Activated CD4-positive, alpha-beta T cell treated with anti-CD3 and anti-CD28 coated beads for 4 hours (primary cell): Measurements from ENCODE around the gene SCGB1C2.
A peak's percentile ranks its signal among the peaks of the same experiment; 100 is the strongest.

Experiments
- DNase-seq, 2 donors: peaks; one replicate each; pipeline ENCODE4 v3.0.0-alpha.2; 2020

SCGB1C2 gene

DNA sequence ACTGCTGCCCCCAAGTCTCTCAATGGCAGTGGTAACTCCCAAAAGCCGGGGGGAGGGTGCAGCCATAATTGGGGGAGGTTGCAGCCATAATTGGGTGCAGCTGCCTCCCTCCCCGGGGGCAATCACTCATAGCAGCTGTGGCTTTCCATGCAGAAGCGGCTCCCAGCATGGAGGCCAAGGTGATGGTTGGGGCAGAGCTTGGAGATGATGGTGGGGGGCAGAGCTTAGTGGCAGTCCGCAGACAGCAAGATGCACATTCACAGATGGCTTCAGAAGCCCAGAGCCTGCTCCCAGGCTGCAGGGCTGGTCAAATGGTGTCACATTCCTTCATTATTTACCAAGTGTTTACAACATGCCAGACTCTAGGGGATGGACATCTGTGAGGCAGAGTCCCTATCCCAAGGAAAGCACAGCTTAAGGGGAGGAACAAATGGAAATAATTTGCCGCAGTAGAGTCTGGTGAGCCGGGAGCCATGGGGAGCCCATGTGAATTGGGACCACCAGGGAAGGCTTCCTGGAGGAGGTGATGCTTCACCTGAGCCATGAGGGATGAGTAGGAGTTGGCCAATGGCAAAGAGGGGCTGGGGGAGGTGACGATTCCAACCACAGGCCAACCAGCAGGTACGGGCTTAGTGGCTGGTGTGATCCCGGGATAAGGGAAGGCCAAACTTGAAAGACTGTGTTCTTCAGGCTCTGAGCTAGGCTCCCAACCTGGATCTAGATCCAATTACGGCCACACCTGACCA lies 36.0 kb downstream of the SCGB1C2 start:
- no peak for DNase-seq

DNA sequence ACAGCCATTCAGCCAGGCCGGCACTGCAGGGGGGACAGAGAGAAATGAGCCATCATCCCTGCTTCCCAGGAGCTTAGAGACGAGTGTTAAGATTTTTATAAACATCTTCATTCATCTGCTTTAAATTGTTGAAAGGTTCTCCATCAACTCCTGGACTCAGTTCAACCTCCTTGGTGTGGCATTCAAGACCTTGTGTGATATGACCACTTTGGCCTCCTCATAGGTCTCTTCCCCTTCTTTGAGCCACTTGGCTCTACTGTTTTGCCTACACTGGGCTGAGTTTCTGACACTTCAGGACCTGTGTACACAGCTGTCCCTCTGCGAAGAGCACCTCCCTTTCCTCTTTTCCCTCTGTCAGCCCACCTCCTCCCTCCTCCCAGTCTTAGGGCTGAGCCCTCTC lies 39.8 kb downstream of the SCGB1C2 start:
- DNase-seq: no peak

DNA sequence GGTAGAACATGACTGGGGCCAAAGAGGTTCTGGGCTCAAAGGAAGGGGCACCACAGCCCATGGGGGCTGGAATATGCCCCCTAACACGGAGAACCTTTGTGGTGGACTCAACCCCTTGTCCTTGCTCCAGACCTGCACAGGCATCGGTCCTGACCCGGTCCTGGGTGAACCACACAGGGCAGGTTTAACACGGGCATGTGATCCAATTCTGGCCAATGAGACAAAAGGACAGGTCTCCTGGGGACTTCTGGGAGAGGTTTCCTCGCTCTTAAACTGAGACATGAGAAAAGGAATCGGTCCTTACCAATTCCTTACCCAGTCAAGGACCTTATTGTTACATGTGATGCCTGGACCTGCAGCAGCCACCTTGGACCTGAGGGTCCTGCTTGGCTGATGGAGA lies 40.4 kb downstream of the SCGB1C2 start:
- no peak for DNase-seq

GRCh38 chr17:178292-179065 lies 41.1 kb downstream of the SCGB1C2 start:
- DNase-seq: no peak

GRCh38 chr17:179066-179432 lies 41.7 kb downstream of the SCGB1C2 start:
- no peak for DNase-seq

DNA sequence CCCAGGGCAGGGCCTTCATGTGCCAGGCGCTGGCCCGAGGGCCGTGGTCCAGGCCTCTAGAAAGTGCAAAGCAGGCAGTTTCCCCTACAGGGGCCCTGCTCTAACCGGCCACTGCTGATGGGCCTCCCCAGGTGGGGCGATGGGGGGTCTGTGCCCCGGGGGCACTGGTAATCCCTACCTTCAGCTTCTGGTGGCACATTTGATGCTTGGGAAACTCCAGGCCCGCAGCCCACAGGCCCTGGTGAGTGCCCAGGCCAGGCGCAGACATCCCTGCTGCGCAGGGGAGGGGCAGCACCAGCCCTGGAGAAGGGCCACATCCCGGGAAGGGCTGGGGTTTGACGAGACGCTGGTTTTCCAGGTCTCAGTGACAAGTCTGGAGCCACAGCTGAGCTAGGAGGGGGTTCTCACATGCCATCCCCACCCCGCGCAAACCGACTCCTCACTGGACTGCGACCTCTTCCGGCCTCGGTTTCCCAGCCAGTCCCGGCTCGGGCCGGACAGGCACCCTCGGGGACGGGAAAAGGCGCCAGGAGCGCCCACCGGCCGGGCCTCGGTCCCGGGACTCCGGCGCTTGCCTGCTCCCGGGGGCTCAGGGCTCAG lies 42.5 kb downstream of the SCGB1C2 start:
- DNase-seq: no peak

GRCh38 chr17:180381-181244 lies 43.2 kb downstream of the SCGB1C2 start:
- no peak for DNase-seq

DNA sequence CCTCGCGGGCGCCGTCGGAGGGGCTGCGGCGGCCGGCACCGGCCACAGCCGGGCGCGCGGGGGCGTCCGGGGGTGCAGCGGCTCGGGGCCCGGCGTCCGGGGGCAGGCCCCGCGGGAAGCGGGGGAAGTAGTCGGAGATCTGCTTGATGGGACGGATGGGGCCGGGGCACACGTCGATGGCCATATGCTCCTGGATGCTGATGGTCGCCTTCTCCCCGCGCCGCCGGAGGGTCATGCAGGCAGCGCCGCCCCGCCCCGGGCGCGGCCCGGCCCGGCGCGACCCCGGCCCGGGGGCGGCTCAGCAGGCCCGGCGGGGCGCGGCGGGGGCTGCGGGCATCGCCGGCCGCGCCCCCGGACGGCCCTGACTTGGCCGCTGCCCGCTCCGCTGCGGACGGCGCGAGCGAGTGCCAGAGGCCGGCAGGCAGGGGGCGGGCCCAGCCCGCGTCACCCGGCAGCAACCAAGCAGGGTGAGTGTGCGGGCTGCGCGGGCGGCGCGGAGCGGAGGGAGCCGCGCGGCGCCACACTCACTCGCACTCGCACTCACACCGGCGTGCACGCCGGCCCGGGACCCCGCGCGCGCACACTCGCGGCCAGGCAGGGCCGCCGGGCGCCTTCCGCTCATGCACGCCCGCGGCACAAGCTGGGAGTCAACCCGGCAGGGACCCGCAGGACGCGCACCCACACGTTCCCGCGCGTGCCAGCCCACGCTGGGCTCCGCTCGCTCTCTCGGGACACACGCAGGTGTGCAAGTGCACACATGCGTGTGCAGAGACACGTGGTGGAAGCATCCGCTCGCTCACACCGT lies 44.1 kb downstream of the SCGB1C2 start, which contains the start of gene DOC2B:
DOC2B (minus strand) TSS at position 406 of the 805 bp plus-strand sequence; CDS start at position 235, 171 bp downstream.
- peak in 1 of 2 donors; percentile 7 for DNase-seq

DNA sequence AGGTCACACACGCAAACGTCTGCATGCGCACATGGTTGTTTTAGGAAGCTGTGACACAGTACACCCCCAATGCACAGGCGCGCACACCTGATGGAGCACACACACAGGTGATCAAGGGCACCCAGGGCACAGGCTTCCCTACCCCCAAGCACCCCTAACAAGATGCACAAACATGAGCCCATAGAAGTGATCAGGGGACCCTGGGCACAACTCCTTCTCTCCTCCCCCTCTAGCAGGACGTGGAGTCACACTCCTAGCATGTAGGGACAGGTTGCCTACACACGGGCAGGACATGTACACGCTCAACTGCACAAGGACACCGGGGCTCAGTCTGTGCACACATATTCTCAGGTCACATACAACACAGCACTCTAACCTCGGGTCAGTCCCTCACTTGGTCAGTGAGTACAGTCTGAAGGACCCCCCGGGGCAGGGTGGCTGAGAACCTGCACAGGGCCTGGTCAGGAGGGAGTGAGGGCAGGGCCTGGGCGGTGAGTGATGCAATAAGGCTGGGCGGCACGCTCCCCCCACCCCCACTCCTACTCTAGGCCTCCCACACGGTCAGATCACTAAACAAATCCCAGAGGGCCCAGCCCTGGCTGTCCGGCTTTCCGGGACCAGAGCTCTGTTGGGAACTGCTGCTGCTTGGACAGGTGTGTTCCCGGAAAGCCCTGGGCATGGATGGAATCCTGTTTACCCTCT lies 44.8 kb downstream of the SCGB1C2 start:
- no peak for DNase-seq

GRCh38 chr17:183021-183420 lies 45.7 kb downstream of the SCGB1C2 start:
- DNase-seq: no peak

DNA sequence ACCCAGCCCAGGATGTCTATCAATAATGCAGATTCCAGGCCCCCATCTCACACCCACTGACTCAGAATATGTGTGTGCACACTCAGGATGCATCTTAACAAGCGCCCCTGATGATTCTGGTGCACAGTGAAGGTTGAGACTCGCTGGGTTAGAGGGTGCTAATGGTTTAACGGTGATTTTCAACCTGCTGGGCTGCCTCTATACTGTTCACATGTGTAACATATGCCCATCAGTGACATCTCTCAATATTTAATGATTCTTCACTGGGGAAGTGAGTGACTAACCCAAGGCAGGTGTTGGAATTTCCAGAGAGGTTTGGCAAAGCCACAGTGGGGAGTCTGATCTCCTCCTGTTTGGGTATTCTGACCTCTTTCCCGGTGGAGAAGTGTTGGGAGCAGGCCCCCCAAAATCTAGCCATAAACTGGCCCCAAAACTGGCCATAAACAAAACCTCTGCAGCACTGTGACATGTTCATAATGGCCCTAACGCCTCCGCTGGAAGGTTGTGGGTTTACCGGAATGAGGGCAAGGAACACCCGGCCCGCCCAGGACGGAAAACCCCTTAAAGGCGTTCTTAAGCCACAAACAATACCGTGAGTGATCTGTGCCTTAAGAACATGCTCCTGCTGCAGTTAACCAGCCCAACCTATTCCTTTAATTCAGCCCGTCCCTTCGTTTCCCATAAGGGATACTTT lies 48.2 kb downstream of the SCGB1C2 start:
- peak in 1 of 2 donors; percentile 34 for DNase-seq

GRCh38 chr17:187130-187529 lies 49.8 kb downstream of the SCGB1C2 start:
- DNase-seq: no peak
